Measurements from ENCODE around the gene CYP2J2. TPM values are rescaled to one million over a fixed set of nuclear protein-coding genes. Genes with fewer than 3 reads are reported as not detected.

CYP2J2 gene
- total and polyA plus RNA-seq, 2 donors (not counting 3 experiments of a cell fraction or from before 2014, with no cell fraction given): 0.06 to 0.27 TPM

DNA sequence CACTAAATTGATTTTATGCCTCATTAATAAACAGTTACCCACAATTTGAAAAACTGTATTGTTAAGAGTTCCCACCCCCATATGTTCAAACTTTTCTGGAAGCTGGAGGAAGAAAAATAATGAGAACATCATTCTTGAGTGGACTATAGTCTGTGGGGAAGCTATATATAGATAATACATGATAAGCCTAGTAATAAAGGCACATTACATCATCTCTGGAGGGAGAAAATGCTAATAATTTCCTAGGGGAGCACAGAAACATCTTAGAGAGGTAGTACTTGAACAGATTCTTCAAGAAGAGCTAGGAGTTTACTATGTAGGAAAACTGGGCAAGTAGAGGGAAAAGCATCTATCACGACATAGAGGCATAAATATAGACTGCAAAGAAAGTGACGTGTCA lies 19.6 kb downstream of the CYP2J2 start:
- no peak for DNase-seq (ENCODE audit: low read depth, low spot score)
- no peaks in the 10 kb centered on the region for H3K36me3 ChIP-seq (ENCODE audit: control insufficient read depth in 2 of 2, extremely low read depth in 1 of 2, insufficient read depth in 2 of 2, low read length in 2 of 2)
- ChIA-PET POLR2A (no interaction called here), CTCF (no interaction called here)
- H2AFZ ChIP-seq (ENCODE audit: low read depth, low read length): no peak overlapping the region
- H3K9me3 ChIP-seq (replicated peaks; ENCODE audit: control insufficient read depth, insufficient read depth, low read length): no peaks in the 10 kb centered on the region
- dilution Hi-C loops (cut with MboI; ENCODE audit: extremely low pct_ligation_motif_present, low sequenced_read_pairs): no loop called here
- no peak overlapping the region for H3K27ac ChIP-seq (ENCODE audit: insufficient read depth, low read depth, low read length)
- no peak overlapping the region for H3K4me2 ChIP-seq (ENCODE audit: insufficient read depth, low read length)
- no TSS peak for BruUV-seq (replicated peaks)
- H3K9ac ChIP-seq (replicated peaks; ENCODE audit: extremely low read depth, insufficient read depth, low read length): no peak overlapping the region
- no peaks in the 10 kb centered on the region for H3K4me1 ChIP-seq (ENCODE audit: control insufficient read depth, extremely low read depth, insufficient read depth, low read length)
- FAIRE-seq: no peak
- TF ChIP-seq FOS (IDR thresholded peaks at IDR 0.05; ENCODE audit: borderline replicate concordance, insufficient read depth, low read length) (no peak), EZH2 (IDR thresholded peaks at IDR 0.05; ENCODE audit: borderline replicate concordance, low read depth, low read length, severe bottlenecking) (no peak), POLR2AphosphoS5 (IDR thresholded peaks at IDR 0.05; ENCODE audit: insufficient read depth, low read depth, low read length) (no peak)
- H3K27me3 ChIP-seq (ENCODE audit: control insufficient read depth in 2 of 2, insufficient read depth in 2 of 2, low read length in 2 of 2): peaks cover 0 to 2% of the 10 kb centered on the region in 2 experiments
- no peaks in the 10 kb centered on the region for H4K20me1 ChIP-seq (replicated peaks; ENCODE audit: control insufficient read depth, extremely low read depth, insufficient read depth, low read length)
- no peaks in the 10 kb centered on the region for H3K79me2 ChIP-seq (ENCODE audit: control insufficient read depth, insufficient read depth, low read length)
- no peaks in the 10 kb centered on the region for H3K9me1 ChIP-seq (replicated peaks; ENCODE audit: control insufficient read depth, extremely low read depth, insufficient read depth, low read length)
- no peak overlapping the region for H3K4me3 ChIP-seq (replicated peaks in 1 of 3; ENCODE audit: insufficient read depth in 1 of 3, low read depth in 1 of 3, low read length in 3 of 3)
- intact Hi-C loops (cut with micrococcal nuclease): no loop called here

DNA sequence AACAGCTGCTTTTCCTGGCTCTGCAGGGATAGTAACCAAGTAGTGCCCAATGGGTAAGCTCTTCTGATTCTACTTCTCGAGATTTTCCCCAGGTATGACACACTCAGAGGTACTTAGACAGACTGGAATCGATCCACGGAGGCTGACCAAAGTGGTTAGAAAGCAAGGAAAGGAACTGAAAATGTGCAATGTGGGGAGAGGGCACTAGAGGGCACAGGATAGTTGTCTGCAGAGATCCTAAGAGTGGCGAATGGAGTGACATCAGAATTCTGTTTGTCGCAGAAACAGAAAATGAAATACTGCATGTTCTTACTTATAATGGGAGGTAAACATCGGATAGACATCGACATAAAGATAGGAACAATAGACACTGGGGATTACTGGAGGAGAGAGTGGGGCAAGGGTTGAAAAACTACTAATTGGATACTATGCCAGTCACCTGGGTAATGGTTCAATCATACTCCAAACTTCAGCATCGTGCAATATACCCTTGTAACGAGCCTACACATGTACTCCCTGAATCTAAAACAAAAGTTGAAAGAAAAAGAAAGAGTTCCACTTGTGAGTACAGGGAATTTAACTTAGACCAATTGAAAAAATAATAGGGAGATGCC lies 23.3 kb downstream of the CYP2J2 start:
- dilution Hi-C loops (cut with MboI; ENCODE audit: extremely low pct_ligation_motif_present, low sequenced_read_pairs) (no loop called here), intact Hi-C loops (cut with micrococcal nuclease) (loop anchor here (1.0 kb wide), 1 partner anchor 44 kb away; no protein-coding TSS in a partner anchor)
- Histone ChIP-seq H3K79me2 (ENCODE audit: control insufficient read depth, insufficient read depth, low read length) (no peaks in the 10 kb centered on the region), H3K4me2 (ENCODE audit: insufficient read depth, low read length) (no peak overlapping the region), H3K9me1 (replicated peaks; ENCODE audit: control insufficient read depth, extremely low read depth, insufficient read depth, low read length) (no peaks in the 10 kb centered on the region), H3K27me3 (ENCODE audit: control insufficient read depth in 2 of 2, insufficient read depth in 2 of 2, low read length in 2 of 2) (no peaks in the 10 kb centered on the region), H3K36me3 (ENCODE audit: control insufficient read depth in 2 of 2, extremely low read depth in 1 of 2, insufficient read depth in 2 of 2, low read length in 2 of 2) (no peaks in the 10 kb centered on the region), H3K9me3 (replicated peaks; ENCODE audit: control insufficient read depth, insufficient read depth, low read length) (no peaks in the 10 kb centered on the region), H3K9ac (replicated peaks; ENCODE audit: extremely low read depth, insufficient read depth, low read length) (no peak overlapping the region), H4K20me1 (replicated peaks; ENCODE audit: control insufficient read depth, extremely low read depth, insufficient read depth, low read length) (no peaks in the 10 kb centered on the region), H3K27ac (ENCODE audit: insufficient read depth, low read depth, low read length) (no peak overlapping the region), H3K4me1 (ENCODE audit: control insufficient read depth, extremely low read depth, insufficient read depth, low read length) (no peaks in the 10 kb centered on the region), H3K4me3 (replicated peaks in 1 of 3; ENCODE audit: insufficient read depth in 1 of 3, low read depth in 1 of 3, low read length in 3 of 3) (no peak overlapping the region), H2AFZ (ENCODE audit: low read depth, low read length) (no peak overlapping the region)
- CTCF ChIA-PET: interaction anchor here (1.1 to 4.9 kb wide), 3 partner anchors 43 to 46 kb away, joined by 3 to 37 read pairs (median 4); no protein-coding TSS in a partner anchor
- no TSS peak for BruUV-seq (replicated peaks)
- DNase-seq (ENCODE audit: low read depth, low spot score) (peak; percentile 10), FAIRE-seq (peak; percentile 53)
- TF ChIP-seq, protein P1, sequence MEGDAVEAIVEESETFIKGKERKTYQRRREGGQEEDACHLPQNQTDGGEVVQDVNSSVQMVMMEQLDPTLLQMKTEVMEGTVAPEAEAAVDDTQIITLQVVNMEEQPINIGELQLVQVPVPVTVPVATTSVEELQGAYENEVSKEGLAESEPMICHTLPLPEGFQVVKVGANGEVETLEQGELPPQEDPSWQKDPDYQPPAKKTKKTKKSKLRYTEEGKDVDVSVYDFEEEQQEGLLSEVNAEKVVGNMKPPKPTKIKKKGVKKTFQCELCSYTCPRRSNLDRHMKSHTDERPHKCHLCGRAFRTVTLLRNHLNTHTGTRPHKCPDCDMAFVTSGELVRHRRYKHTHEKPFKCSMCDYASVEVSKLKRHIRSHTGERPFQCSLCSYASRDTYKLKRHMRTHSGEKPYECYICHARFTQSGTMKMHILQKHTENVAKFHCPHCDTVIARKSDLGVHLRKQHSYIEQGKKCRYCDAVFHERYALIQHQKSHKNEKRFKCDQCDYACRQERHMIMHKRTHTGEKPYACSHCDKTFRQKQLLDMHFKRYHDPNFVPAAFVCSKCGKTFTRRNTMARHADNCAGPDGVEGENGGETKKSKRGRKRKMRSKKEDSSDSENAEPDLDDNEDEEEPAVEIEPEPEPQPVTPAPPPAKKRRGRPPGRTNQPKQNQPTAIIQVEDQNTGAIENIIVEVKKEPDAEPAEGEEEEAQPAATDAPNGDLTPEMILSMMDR (IDR thresholded peaks at IDR 0.05; ENCODE audit: extremely low read depth in 1 of 2, insufficient read depth in 1 of 2, low read depth in 1 of 2, low read length in 2 of 2): peak; percentile 28 to 52
- TF ChIP-seq JUN (IDR thresholded peaks at IDR 0.05; ENCODE audit: borderline replicate concordance, insufficient read depth, insufficient read length, low read depth) (no peak), MYC (IDR thresholded peaks at IDR 0.05; ENCODE audit: low read depth, low read length) (no peak), GATA2 (IDR thresholded peaks at IDR 0.05; ENCODE audit: insufficient read depth, insufficient read length, low read depth, low read length) (no peak), EZH2 (IDR thresholded peaks at IDR 0.05; ENCODE audit: borderline replicate concordance, low read depth, low read length, severe bottlenecking) (no peak), POLR2AphosphoS5 (IDR thresholded peaks at IDR 0.05; ENCODE audit: insufficient read depth, low read depth, low read length) (no peak)
- POLR2A ChIA-PET: no interaction called here

All from endothelial cell of umbilical vein (primary cell).